Gastrocnemius medialis (tissue), 4 donors: Measurements from ENCODE around the gene MACROD2. TPM values are rescaled to one million over a fixed set of nuclear protein-coding genes. Genes with fewer than 3 reads are reported as not detected.

Source experiments
- ATAC-seq, 2 donors: fragments of 150-250 bp; one replicate each; pipeline ENCODE4 v1.9.1; 2016
- DNase-seq, 2 donors: peaks; one replicate each; pipeline ENCODE4 v3.0.0-alpha.2; 2019
- H3K27ac ChIP-seq, 4 donors: fragments of 200-600 bp; sonication (generic); 1 replicate in 1 of 4; 2 replicates in 3 of 4; pipeline ENCODE4 v1.5.1; 2016 to 2018; ENCODE audit warnings: mild to moderate bottlenecking in 2 of 4, moderate library complexity in 1 of 4
- H3K27me3 ChIP-seq, 3 donors: fragments of 200-600 bp; sonication (generic) in 2 of 3; 1 replicate in 1 of 3; 2 replicates in 2 of 3; pipeline versions ENCODE4 v1.5.1 to v1.6.0; 2016 to 2019; ENCODE audit warnings: mild to moderate bottlenecking in 1 of 3, moderate library complexity in 1 of 3
- H3K36me3 ChIP-seq, 2 donors: fragments of 200-600 bp; sonication (generic) in 1 of 2; one replicate each; pipeline ENCODE4 v1.5.1; 2017 to 2018
- H3K4me1 ChIP-seq, 2 donors: fragments of 200-600 bp; sonication (generic) in 1 of 2; one replicate each; pipeline ENCODE4 v1.5.1; 2016 to 2017; ENCODE audit warnings: mild to moderate bottlenecking in 2 of 2
- H3K4me3 ChIP-seq, 4 donors: fragments of 200-600 bp; sonication (generic) in 3 of 4; 1 replicate in 1 of 4; 2 replicates in 3 of 4; pipeline ENCODE4 v1.5.1; 2016 to 2019; ENCODE audit warnings: mild to moderate bottlenecking in 2 of 4
- H3K9me3 ChIP-seq, 3 donors: fragments of 200-600 bp; sonication (generic) in 2 of 3; 1 replicate in 1 of 3; 2 replicates in 2 of 3; pipeline ENCODE4 v1.5.1; 2016 to 2019
- CTCF ChIP-seq, 5 experiments: fragments of 450-650 bp in 3 of 5; fragments of 200-600 bp in 2 of 5; sonication (generic) in 2 of 5; IDR thresholded peaks in 4 of 5; conservative IDR thresholded peaks in 1 of 5; 1 replicate in 4 of 5; 2 replicates in 1 of 5; pipeline ENCODE4 v1.5.1; 2016 to 2019; ENCODE audit warnings: antibody characterized with exemption in 5 of 5, mild to moderate bottlenecking in 3 of 5, moderate library complexity in 3 of 5
- POLR2A ChIP-seq, 2 donors: fragments of 450-650 bp; IDR thresholded peaks; one replicate each; pipeline ENCODE4 v1.6.1; 2017; ENCODE audit warnings: antibody characterized with exemption in 2 of 2, mild to moderate bottlenecking in 2 of 2, moderate library complexity in 2 of 2
- in situ Hi-C, 4 donors: fragments of 200-750 bp; cut with MboI; loops; one replicate each; pipeline versions ENCODE4 v1.15.0 to v1.8.0; 2017; ENCODE audit warnings: low sequenced_read_pairs in 4 of 4
- intact Hi-C: fragments of 100-400 bp; cut with DNase I; formaldehyde crosslinking; loops from one replicate; pipeline ENCODE4 v1.15.1; 2023; ENCODE audit warnings: low total_unique reads
- total RNA-seq, 4 donors: library from RNA; depleted of rRNA; stranded (reverse); fragments of >200 nt; gene quantifications; one replicate each; pipeline versions ENCODE4 v1.1.0 to v1.2.3, GENCODE V29; 2016

Gene MACROD2
- total RNA-seq, 4 donors from 2014 or later: 1.8 to 10.2 (median 3.6) TPM

GRCh38 chr20:14882846-14883245, 887.5 kb downstream of the MACROD2 start:
- no peak overlapping the region for H3K27ac ChIP-seq
- in situ Hi-C loops (no loop called here), intact Hi-C loops (no loop called here)
- no peaks in the 10 kb centered on the region for H3K27me3 ChIP-seq
- no peak for ATAC-seq
- H3K9me3 ChIP-seq: no peaks in the 10 kb centered on the region
- TF ChIP-seq CTCF (IDR thresholded peaks at IDR 0.05 in 4 of 5, conservative IDR thresholded peaks at IDR 0.05 in 1 of 5) (no peak), POLR2A (IDR thresholded peaks at IDR 0.05) (no peak)
- H3K4me3 ChIP-seq: no peak overlapping the region
- H3K4me1 ChIP-seq: no peaks in the 10 kb centered on the region
- no peak for DNase-seq
- no peaks in the 10 kb centered on the region for H3K36me3 ChIP-seq

- Histone ChIP-seq H3K27me3 (no peaks in the 10 kb centered on the region), H3K27ac (no peak overlapping the region), H3K9me3 (no peaks in the 10 kb centered on the region), H3K4me1 (no peaks in the 10 kb centered on the region), H3K4me3 (no peak overlapping the region), H3K36me3 (no peaks in the 10 kb centered on the region)
- DNase-seq (no peak), ATAC-seq (no peak)
- intact Hi-C loops (no loop called here), in situ Hi-C loops (no loop called here)
- no peak for TF ChIP-seq POLR2A (IDR thresholded peaks at IDR 0.05)
Observed at GRCh38 chr20:14883324-14883723, 888.0 kb downstream of the MACROD2 start.

GRCh38 chr20:14885661-14886060, 890.3 kb downstream of the MACROD2 start:
- no peak for TF ChIP-seq POLR2A (IDR thresholded peaks at IDR 0.05)
- TF ChIP-seq CTCF (IDR thresholded peaks at IDR 0.05 in 4 of 5, conservative IDR thresholded peaks at IDR 0.05 in 1 of 5): no peak
- no peak for ATAC-seq
- DNase-seq: no peak
- no peak overlapping the region for H3K27ac ChIP-seq
- intact Hi-C loops: no loop called here
- no peaks in the 10 kb centered on the region for H3K4me1 ChIP-seq
- H3K27me3 ChIP-seq: no peaks in the 10 kb centered on the region
- in situ Hi-C loops: no loop called here
- H3K4me3 ChIP-seq: no peak overlapping the region
- H3K36me3 ChIP-seq: no peaks in the 10 kb centered on the region
- no peaks in the 10 kb centered on the region for H3K9me3 ChIP-seq

GRCh38 chr20:14888134-14888533, 892.8 kb downstream of the MACROD2 start:
- Histone ChIP-seq H3K27ac (no peak overlapping the region), H3K9me3 (no peaks in the 10 kb centered on the region), H3K27me3 (no peaks in the 10 kb centered on the region), H3K4me1 (no peaks in the 10 kb centered on the region), H3K36me3 (no peaks in the 10 kb centered on the region), H3K4me3 (no peak overlapping the region)
- no peak for TF ChIP-seq CTCF (IDR thresholded peaks at IDR 0.05 in 4 of 5, conservative IDR thresholded peaks at IDR 0.05 in 1 of 5)
- no peak for TF ChIP-seq POLR2A (IDR thresholded peaks at IDR 0.05)
- intact Hi-C loops (no loop called here), in situ Hi-C loops (no loop called here)
- ATAC-seq (no peak), DNase-seq (no peak)

- no peak overlapping the region for H3K27ac ChIP-seq
- H3K27me3 ChIP-seq: no peaks in the 10 kb centered on the region
- in situ Hi-C loops: no loop called here
- ATAC-seq (no peak), DNase-seq (no peak)
- no peaks in the 10 kb centered on the region for H3K36me3 ChIP-seq
- H3K4me3 ChIP-seq: no peak overlapping the region
- H3K4me1 ChIP-seq: no peaks in the 10 kb centered on the region
- TF ChIP-seq CTCF (IDR thresholded peaks at IDR 0.05 in 4 of 5, conservative IDR thresholded peaks at IDR 0.05 in 1 of 5) (no peak), POLR2A (IDR thresholded peaks at IDR 0.05) (no peak)
- intact Hi-C loops: no loop called here
- no peaks in the 10 kb centered on the region for H3K9me3 ChIP-seq
Observed at GRCh38 chr20:14889496-14890255, 894.4 kb downstream of the MACROD2 start.
